GM12801 (cell line): ENCODE results near the gene PRDX2.

ENCODE experiments used
- TF ChIP-seq, protein P1 (sequence below): IDR thresholded peaks from one replicate; pipeline ENCODE4 v1.5.1; 2011; ENCODE audit warnings: control low read depth; ENCODE audit not compliant: insufficient read length; ENCODE audit errors: extremely low read depth

The PRDX2 gene

GRCh38 chr19:12778017-12778904 is 23.3 kb downstream of the PRDX2 start:
- TF ChIP-seq, protein P1, sequence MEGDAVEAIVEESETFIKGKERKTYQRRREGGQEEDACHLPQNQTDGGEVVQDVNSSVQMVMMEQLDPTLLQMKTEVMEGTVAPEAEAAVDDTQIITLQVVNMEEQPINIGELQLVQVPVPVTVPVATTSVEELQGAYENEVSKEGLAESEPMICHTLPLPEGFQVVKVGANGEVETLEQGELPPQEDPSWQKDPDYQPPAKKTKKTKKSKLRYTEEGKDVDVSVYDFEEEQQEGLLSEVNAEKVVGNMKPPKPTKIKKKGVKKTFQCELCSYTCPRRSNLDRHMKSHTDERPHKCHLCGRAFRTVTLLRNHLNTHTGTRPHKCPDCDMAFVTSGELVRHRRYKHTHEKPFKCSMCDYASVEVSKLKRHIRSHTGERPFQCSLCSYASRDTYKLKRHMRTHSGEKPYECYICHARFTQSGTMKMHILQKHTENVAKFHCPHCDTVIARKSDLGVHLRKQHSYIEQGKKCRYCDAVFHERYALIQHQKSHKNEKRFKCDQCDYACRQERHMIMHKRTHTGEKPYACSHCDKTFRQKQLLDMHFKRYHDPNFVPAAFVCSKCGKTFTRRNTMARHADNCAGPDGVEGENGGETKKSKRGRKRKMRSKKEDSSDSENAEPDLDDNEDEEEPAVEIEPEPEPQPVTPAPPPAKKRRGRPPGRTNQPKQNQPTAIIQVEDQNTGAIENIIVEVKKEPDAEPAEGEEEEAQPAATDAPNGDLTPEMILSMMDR: no peak

GRCh38 chr19:12777217-12778016 is 24.2 kb downstream of the PRDX2 start:
- TF ChIP-seq, protein P1: no peak

DNA sequence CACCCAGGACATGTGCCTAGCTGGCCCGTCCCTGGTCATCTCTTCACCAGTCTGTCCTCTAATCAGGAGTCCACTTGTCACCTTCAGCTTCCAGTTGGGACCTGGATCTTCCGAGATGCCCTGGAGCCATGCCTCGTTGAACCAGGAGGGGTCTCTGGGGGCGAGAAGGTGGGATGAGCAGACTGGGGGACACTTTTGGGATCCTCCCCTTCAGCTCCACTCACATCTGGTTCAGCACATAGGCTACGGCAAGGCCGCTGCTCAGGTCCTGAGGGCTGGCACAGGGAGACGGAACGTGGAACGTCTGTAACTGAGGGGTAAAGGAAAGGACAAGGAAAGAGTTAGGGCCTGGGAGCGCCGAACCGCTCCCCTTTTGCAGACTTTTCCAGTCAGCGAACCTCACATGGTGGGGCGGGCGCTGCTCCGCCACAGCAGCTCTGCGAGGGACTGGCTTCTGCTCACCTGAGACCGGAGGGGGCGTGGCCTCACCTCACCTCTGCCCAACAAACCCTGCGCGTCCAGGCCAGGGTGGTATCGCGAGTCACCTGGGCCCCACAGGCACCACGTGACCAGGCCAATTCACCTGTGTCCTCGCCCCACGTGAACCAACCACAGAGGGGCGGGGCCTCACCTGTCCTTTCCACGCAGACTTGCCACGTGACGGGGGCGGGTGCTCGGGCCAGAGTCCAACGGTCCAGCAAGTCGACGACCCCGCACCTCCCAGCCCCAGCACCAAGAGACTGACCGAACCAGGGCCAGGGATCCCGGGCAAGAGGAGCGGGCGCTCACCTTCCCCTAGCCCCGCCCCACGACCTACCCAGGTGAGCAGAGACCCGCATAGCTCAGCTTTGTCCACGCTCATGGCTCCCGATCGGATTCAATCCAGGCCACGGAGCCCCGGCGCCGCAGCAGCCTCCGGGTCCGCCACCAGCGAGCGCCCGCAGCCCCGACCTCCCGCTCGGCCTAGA is 26.7 kb downstream of the PRDX2 start, which contains the start of gene HOOK2:
HOOK2 (minus strand) TSS at position 965 of the 968 bp plus-strand sequence; CDS start at position 862, 103 bp downstream.
- TF ChIP-seq, protein P1: no peak

DNA sequence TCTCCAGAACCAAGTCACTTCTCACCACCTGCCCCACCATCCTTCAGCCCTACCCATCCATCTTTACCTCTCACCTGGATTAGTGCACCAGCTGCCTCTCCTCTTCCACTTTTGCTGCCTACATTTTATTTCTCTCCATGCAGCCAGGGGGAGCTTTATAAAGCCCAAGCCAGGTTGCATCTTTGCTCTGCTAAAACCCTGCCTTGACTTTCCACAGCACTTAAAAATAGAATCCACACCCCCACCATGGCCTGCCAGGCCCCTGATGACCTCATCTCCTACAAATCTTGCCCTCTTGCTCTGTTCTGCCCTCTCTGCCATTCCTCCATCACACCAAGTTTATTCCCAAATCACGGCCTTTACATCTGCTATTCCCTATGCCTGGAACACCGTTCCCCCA is 28.0 kb downstream of the PRDX2 start:
- TF ChIP-seq, protein P1: no peak

DNA sequence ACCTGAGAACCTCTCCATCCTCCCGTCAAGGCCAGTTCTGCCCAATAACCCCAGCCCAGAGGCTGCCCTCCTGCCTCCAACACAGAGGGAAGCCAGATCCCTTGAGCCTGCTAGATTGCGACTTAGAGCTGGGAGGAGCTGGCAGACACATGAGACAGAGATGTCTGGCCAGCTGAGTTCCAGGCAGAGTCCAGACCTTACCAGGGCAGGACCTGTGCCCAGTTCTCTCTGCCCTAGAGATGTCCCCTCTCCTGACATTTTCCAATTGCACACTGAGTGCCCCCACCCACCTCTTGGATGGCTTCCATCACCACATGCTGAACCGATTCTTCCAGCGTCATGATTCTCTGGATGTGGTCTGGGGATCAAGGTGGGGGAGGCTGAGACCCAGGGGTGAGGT is 29.3 kb downstream of the PRDX2 start:
- TF ChIP-seq, protein P1: no peak

- TF ChIP-seq, protein P1: no peak
Observed at GRCh38 chr19:12770922-12771321, 30.7 kb downstream of the PRDX2 start.
